ENCODE results near the gene ADGRV1. TPM values are rescaled to one million over a fixed set of nuclear protein-coding genes. Genes with fewer than 3 reads are reported as not detected.

ADGRV1 gene
- total RNA-seq, 4 donors from 2014 or later = 0.39 to 1.9 (median 1.00) TPM

DNA sequence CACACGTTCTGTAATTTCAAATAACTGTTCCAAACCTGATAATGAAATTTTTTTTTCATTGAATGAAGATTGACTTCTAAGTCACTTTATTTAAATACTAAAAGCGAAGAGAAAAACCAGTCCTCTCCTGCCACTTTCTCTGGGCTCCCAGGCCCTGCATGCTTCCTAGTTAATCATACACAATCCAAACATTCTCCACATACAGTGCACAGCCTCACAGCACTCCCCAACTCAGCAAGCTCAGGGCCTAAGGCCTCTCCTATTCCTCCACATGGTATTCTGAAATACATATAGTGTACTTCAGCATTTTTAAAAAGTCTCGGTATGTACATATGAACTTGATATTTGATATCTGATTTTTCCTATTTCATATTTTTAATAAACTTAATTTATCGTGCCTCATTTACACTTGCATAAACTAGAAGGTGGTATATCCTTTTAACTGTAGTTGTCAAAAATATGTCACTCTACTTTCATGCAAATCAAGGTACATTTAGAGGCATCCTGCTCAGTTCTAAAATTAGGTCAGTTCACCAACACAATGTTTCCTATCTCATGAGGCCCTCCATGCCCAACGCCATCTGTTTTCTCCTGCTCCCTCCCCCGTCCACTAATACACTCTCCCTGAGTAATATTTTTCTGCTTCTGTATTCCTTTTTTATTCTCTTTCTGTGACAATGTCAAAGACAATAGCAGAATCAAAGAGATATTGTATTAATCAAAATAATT lies 617.9 kb downstream of the ADGRV1 start:
- TF ChIP-seq, protein P1, sequence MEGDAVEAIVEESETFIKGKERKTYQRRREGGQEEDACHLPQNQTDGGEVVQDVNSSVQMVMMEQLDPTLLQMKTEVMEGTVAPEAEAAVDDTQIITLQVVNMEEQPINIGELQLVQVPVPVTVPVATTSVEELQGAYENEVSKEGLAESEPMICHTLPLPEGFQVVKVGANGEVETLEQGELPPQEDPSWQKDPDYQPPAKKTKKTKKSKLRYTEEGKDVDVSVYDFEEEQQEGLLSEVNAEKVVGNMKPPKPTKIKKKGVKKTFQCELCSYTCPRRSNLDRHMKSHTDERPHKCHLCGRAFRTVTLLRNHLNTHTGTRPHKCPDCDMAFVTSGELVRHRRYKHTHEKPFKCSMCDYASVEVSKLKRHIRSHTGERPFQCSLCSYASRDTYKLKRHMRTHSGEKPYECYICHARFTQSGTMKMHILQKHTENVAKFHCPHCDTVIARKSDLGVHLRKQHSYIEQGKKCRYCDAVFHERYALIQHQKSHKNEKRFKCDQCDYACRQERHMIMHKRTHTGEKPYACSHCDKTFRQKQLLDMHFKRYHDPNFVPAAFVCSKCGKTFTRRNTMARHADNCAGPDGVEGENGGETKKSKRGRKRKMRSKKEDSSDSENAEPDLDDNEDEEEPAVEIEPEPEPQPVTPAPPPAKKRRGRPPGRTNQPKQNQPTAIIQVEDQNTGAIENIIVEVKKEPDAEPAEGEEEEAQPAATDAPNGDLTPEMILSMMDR (IDR thresholded peaks at IDR 0.05) = no peak
- TF ChIP-seq EP300 (IDR thresholded peaks at IDR 0.05) = no peak
- TF ChIP-seq POLR2A (IDR thresholded peaks at IDR 0.05) = no peak
- no peak for DNase-seq (ENCODE audit: low spot score in 2 of 2)
- H3K36me3 ChIP-seq = no peaks in the 10 kb centered on the region
- 56 to 63% methylated on average over 6 of the region's 6 CpGs for WGBS, 2 donors
- peaks cover 0 to 22% (median 4%) of the 10 kb centered on the region in 4 donors for H3K4me1 ChIP-seq
- H3K9me3 ChIP-seq = no peaks in the 10 kb centered on the region
- H3K27me3 ChIP-seq = no peaks in the 10 kb centered on the region
- no peak overlapping the region for H3K4me3 ChIP-seq
- no peak overlapping the region for H3K27ac ChIP-seq

DNA sequence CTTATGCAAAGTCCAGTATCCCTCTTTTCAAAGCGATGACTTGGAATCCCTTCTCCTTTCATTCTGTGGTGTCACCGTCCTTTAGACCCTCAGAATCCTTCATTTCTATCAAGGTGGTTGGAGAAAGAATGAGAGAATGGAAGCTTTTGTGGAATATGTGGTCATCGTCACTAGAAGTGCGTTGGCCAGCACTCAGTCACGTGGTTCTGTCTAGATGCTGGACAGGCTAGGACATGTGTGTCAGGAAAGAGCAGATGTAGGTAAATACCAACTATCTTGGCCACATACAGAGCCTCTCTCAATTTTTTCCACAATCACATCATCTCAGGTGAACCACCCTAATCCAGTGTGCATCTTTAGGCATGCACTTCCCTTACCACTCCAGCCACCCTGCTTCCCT lies 618.5 kb downstream of the ADGRV1 start:
- no peak for DNase-seq (ENCODE audit: low spot score in 2 of 2)
- Histone ChIP-seq H3K9me3 (no peaks in the 10 kb centered on the region), H3K27me3 (no peaks in the 10 kb centered on the region), H3K4me1 (peaks cover 0 to 22% (median 4%) of the 10 kb centered on the region in 4 donors), H3K4me3 (no peak overlapping the region), H3K27ac (no peak overlapping the region), H3K36me3 (no peaks in the 10 kb centered on the region)
- 93 to 98% methylated on average over 5 of the region's 5 CpGs for WGBS, 2 donors
- TF ChIP-seq EP300 (IDR thresholded peaks at IDR 0.05) (no peak), POLR2A (IDR thresholded peaks at IDR 0.05) (no peak)
- TF ChIP-seq, protein P1 (IDR thresholded peaks at IDR 0.05) = no peak

DNA sequence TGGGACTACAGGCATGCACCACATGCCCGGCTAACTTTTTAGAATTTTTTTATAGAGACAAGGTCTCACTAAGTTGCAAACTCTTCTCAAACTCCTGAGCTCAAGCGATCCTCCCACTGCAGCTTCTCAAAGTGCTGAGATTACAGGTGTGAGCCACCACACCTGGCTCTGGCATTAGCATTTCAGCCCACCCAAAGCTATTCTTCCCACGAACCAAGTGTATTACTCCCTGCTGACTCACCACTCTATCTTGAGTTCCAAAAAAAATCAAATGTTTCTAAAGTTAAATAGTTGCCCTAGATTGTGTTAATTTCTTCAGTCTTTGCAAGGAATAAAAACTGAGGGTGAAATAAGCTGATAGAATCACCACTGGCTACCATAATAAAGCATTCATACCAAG lies 619.0 kb downstream of the ADGRV1 start:
- no peak for TF ChIP-seq EP300 (IDR thresholded peaks at IDR 0.05)
- TF ChIP-seq, protein P1 (IDR thresholded peaks at IDR 0.05) = no peak
- no peak for TF ChIP-seq POLR2A (IDR thresholded peaks at IDR 0.05)
- no peak for DNase-seq (ENCODE audit: low spot score in 2 of 2)
- Histone ChIP-seq H3K27ac (peak overlapping the region in 1 of 4 donors; percentile 32), H3K4me1 (peaks cover 0 to 25% (median 4%) of the 10 kb centered on the region in 4 donors), H3K4me3 (no peak overlapping the region), H3K27me3 (no peaks in the 10 kb centered on the region), H3K9me3 (no peaks in the 10 kb centered on the region), H3K36me3 (no peaks in the 10 kb centered on the region)
- WGBS, 2 donors = 77 to 83% methylated on average over 3 of the region's 3 CpGs

DNA sequence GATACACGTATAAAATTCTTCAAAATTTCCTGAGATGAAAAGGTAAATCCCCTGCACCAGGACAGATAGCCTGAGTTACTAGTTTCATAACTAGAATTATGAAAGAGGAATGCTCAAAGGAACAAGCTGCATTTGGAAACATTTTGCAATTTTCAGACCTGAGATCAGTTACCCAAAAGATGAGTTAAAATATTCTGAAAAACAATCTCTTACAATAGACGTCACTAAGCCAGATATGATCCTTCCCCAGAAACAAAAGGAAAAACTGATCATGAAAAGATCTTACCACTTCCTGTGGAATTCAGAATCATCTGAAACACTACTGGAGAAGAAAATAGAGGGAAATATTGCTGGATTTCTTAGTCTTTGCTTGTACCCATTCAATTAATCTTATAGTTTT lies 619.9 kb downstream of the ADGRV1 start:
- TF ChIP-seq EP300 (IDR thresholded peaks at IDR 0.05) (peak; percentile 40 to 79), POLR2A (IDR thresholded peaks at IDR 0.05) (no peak)
- TF ChIP-seq, protein P1 (IDR thresholded peaks at IDR 0.05) = no peak
- 53 to 59% methylated on average over 2 of the region's 2 CpGs for WGBS, 2 donors
- Histone ChIP-seq H3K4me3 (no peak overlapping the region), H3K27me3 (no peaks in the 10 kb centered on the region), H3K4me1 (peaks cover 0 to 31% (median 4%) of the 10 kb centered on the region in 4 donors), H3K36me3 (no peaks in the 10 kb centered on the region), H3K27ac (peak overlapping the region in 3 of 4 donors; percentile 49 to 76 (median 49)), H3K9me3 (no peaks in the 10 kb centered on the region)
- DNase-seq (ENCODE audit: low spot score in 2 of 2) = no peak

DNA sequence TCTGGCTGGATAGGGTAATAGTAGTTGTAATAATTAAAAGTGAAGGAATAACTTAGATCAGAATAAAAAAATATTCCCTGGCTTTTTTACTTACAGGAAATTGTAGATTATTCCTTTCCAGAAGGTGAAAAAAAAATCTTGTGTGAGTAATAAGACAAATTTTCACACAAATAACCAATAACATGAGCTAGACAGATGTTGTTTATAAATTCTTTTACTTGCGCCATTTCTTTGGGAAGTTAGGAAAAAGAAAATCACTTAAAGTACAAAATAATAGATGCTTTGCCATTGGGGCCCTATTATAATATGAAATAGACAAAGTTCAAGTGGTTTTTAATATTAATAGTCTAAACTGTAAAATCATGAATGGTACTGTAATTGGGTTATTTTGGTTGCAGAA lies 620.4 kb downstream of the ADGRV1 start:
- Histone ChIP-seq H3K4me3 (no peak overlapping the region), H3K27me3 (no peaks in the 10 kb centered on the region), H3K4me1 (peaks cover 0 to 36% (median 4%) of the 10 kb centered on the region in 4 donors), H3K9me3 (no peaks in the 10 kb centered on the region), H3K27ac (peak overlapping the region in 3 of 4 donors; percentile 49 to 76 (median 49)), H3K36me3 (no peaks in the 10 kb centered on the region)
- TF ChIP-seq POLR2A (IDR thresholded peaks at IDR 0.05) (no peak), EP300 (IDR thresholded peaks at IDR 0.05) (no peak)
- TF ChIP-seq, protein P1 (IDR thresholded peaks at IDR 0.05) = no peak
- DNase-seq (ENCODE audit: low spot score in 2 of 2) = no peak
- 64 to 70% methylated on average over 1 of the region's 1 CpG for WGBS, 2 donors

Data from tibial nerve (tissue), 4 donors.